ENCODE results near the gene TNN. TPM values are rescaled to one million over a fixed set of nuclear protein-coding genes. Genes with fewer than 3 reads are reported as not detected.

TNN gene
- total RNA-seq, 2 experiments from 2014 or later = not detected

DNA sequence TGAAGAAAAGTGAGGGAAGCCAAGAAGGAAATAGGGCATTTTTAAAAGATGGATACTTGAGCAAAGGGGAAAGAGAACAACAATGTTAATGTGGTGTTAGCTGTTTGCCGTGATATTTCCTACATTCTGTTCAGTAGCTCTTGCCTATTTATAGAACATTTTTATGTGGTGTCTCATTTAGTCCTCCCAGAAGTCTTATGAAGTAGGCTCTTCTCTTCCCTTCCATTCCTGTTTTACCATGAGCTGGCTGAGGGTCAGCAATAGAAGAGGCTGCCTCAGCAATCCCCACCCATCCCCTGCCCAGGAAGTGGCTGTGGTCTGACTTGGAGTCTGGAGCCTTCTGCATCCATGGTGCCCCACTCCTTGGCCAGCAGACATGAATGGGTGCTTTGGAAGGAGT lies 64.8 kb downstream of the TNN start:
- no peaks in the 10 kb centered on the region for H3K9me3 Mint-ChIP-seq
- DNase-seq = no peak
- CTCF ChIA-PET = interaction anchor here (0.9 to 1.7 kb wide), 4 partner anchors 14 to 241 kb away, joined by 3 to 4 read pairs (median 4); no protein-coding TSS in a partner anchor
- no peaks in the 10 kb centered on the region for H3K36me3 Mint-ChIP-seq (ENCODE audit: low read depth)
- intact Hi-C loops (cut with micrococcal nuclease) = no loop called here
- peaks cover 9% of the 10 kb centered on the region for H3K27me3 Mint-ChIP-seq (ENCODE audit: low read depth)
- H3K4me3 Mint-ChIP-seq = no peak overlapping the region
- H3K4me1 Mint-ChIP-seq (ENCODE audit: low read depth) = no peaks in the 10 kb centered on the region
- H3K27ac Mint-ChIP-seq = no peak overlapping the region

DNA sequence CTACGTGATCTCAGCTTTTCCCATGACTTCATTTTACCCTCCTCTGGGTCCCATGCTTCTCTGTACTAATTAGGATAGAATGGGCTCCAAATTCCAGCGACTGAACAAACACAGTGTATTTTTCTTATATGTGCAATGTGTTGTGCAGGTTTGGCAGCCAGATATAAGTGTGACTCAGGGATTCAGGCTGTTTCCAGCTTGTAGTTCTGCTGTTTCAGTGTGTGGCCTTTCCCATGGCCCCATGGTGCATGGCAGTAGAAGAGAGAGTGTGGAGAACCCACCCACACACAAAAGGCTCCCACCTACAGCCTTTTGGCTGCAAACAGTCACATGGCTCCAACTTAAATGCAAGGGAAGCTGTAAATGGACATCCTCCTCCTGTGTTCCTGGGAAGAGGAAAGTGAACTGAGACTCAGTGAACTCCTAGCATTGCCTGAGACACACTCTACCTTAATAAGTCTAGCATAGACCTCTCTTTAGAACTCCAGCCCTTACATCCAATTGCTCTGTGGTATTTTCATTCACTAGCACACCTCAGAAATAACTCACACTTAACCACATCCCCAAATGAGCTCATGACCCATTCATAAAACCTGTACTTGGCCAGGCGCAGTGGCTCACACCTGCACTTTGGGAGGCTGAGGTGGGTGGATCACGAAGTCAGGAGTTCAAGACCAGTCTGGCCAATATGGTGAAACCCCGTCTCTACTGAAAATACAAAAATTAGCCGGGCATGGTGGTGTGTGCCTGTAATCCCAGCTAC lies 66.2 kb downstream of the TNN start:
- intact Hi-C loops (cut with micrococcal nuclease) = no loop called here
- Mint-ChIP-seq H3K4me1 (ENCODE audit: low read depth) (no peaks in the 10 kb centered on the region), H3K9me3 (no peaks in the 10 kb centered on the region), H3K27ac (no peak overlapping the region), H3K27me3 (ENCODE audit: low read depth) (peaks cover 11% of the 10 kb centered on the region), H3K4me3 (no peak overlapping the region), H3K36me3 (ENCODE audit: low read depth) (no peaks in the 10 kb centered on the region)
- no peak for DNase-seq
- CTCF ChIA-PET = interaction anchor here (1.1 to 2.2 kb wide), 6 partner anchors 9 to 105 kb away, joined by 3 to 10 read pairs (median 4); no protein-coding TSS in a partner anchor

DNA sequence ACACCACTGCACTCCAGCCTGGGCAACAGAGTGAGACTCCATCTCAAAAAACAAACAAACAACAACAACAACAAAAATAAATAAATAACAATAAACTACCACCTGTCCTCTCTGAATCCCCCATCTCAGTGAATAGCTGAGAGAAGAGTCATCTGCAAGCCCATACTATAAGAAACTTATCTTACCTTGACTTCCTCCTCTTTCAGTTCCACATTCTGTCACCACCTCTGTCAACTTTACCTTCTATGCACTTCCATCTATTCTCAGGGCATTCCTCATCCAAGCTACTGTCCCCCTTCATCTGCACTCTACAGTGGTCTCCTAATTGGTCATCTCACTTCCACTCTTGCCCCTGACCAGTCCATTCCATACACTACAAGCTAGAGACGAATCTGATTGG lies 66.9 kb downstream of the TNN start:
- intact Hi-C loops (cut with micrococcal nuclease) = no loop called here
- Mint-ChIP-seq H3K4me1 (ENCODE audit: low read depth) (no peaks in the 10 kb centered on the region), H3K27me3 (ENCODE audit: low read depth) (peaks cover 11% of the 10 kb centered on the region), H3K27ac (no peak overlapping the region), H3K9me3 (no peaks in the 10 kb centered on the region), H3K4me3 (no peak overlapping the region), H3K36me3 (ENCODE audit: low read depth) (no peaks in the 10 kb centered on the region)
- CTCF ChIA-PET = interaction anchor here (1.1 to 2.2 kb wide), 5 partner anchors 9 to 105 kb away, joined by 3 to 10 read pairs (median 5); no protein-coding TSS in a partner anchor
- DNase-seq = no peak

DNA sequence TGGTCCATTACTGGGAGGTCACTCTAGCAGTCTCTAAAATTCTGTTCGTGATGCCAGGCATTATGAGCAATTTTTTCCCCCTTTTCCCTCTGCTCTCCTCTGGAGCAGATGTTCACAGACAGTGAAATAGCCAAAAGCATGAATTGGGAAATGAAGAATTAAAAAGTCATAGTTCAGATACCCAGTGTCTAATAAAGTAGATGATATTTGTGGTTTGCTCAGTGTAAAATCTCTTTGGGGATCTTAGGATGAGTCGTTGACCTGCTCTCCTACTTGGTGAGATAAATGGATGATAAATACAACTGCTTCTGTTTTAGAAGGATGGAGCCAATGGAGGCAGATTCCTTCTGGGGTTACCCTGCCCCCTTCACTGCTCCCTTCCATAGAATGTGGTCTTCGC lies 68.6 kb downstream of the TNN start:
- no peak overlapping the region for H3K4me3 Mint-ChIP-seq
- H3K27me3 Mint-ChIP-seq (ENCODE audit: low read depth) = peaks cover 11% of the 10 kb centered on the region
- no peaks in the 10 kb centered on the region for H3K36me3 Mint-ChIP-seq (ENCODE audit: low read depth)
- no peak overlapping the region for H3K27ac Mint-ChIP-seq
- no peaks in the 10 kb centered on the region for H3K9me3 Mint-ChIP-seq
- intact Hi-C loops (cut with micrococcal nuclease) = no loop called here
- DNase-seq = no peak
- CTCF ChIA-PET = interaction anchor here (1.0 to 2.2 kb wide), 3 partner anchors 10 to 107 kb away, joined by 3 to 10 read pairs (median 9); no protein-coding TSS in a partner anchor
- no peaks in the 10 kb centered on the region for H3K4me1 Mint-ChIP-seq (ENCODE audit: low read depth)

DNA sequence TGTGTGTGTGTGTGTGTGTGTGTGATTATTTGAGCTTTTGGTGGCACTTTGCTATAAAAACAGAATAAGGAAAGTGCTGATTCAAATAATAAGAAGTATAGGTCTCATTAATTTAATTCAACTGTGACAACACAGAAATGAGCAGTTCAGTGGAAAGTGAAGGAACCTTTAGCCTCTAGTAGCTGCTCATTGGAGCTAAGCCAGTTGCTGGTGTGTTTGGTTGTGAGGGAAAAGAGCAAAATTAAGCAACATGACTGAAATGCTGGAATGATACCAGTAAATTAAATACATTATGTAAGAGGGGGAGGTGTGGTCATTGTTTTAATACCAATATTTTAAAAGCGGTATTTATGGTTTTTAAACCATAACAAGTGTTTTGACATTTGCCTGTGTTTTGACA lies 69.7 kb downstream of the TNN start:
- Mint-ChIP-seq H3K27me3 (ENCODE audit: low read depth) (peaks cover 11% of the 10 kb centered on the region), H3K4me3 (no peak overlapping the region), H3K4me1 (ENCODE audit: low read depth) (no peaks in the 10 kb centered on the region), H3K36me3 (ENCODE audit: low read depth) (no peaks in the 10 kb centered on the region), H3K27ac (no peak overlapping the region), H3K9me3 (no peaks in the 10 kb centered on the region)
- DNase-seq = no peak
- intact Hi-C loops (cut with micrococcal nuclease) = no loop called here
- CTCF ChIA-PET = interaction anchor here (1.4 kb wide), 1 partner anchor 17 kb away, joined by 3 read pairs; no protein-coding TSS in a partner anchor

DNA sequence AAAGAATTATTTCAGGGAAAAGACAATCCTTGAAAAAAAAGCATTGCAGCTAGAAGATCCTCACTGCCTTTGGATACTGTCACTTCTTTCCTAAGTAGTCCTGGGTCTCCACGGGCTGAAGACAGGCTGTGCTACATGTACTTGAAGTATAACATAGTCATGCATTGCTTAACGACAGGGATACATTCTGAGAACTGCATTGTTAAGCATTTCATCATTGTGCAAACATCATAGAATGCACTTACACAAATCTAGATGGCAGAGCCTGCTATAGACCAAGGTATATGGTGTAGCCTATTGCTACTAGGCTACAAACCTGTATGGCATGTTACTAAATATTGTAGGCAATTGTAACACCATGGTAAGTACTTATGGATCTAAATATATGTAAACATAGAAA lies 70.9 kb downstream of the TNN start:
- CTCF ChIA-PET = interaction anchor here (5.3 kb wide), 1 partner anchor 13 kb away, joined by 44 read pairs; no protein-coding TSS in a partner anchor
- Mint-ChIP-seq H3K36me3 (ENCODE audit: low read depth) (no peaks in the 10 kb centered on the region), H3K4me1 (ENCODE audit: low read depth) (no peaks in the 10 kb centered on the region), H3K9me3 (no peaks in the 10 kb centered on the region), H3K27ac (no peak overlapping the region), H3K4me3 (no peak overlapping the region), H3K27me3 (ENCODE audit: low read depth) (peaks cover 11% of the 10 kb centered on the region)
- no peak for DNase-seq
- intact Hi-C loops (cut with micrococcal nuclease) = no loop called here

DNA sequence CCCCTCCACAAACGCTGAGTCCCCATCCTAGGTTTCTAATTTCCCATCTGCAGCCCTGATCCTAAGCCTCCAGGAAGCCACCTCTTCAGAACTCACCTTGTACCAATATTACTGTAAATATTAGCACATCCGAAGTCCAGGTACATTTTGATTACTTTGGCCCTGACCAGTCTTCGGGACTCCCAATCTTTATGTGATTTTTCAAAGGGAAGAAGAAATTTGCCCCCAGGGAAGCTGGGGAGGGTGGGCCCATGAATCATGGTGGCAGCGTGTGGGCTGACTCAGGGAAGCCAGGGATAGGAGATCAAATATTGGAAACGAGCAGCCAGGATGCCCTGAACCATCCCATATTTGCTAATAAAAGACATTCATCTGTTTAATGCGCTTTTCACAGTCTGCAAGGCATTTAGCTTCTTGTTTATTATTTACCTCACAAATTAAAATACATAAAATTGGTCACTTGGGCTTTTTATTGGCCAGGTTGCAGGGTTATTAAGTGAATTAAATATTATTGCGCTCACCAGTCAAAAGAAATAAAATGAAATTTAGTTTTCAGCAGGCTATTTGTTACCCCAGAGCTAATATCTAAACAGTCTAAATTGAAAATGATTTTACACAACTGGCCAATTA lies 78.4 kb downstream of the TNN start:
- Mint-ChIP-seq H3K4me3 (no peak overlapping the region), H3K4me1 (ENCODE audit: low read depth) (peaks cover 2% of the 10 kb centered on the region), H3K36me3 (ENCODE audit: low read depth) (no peaks in the 10 kb centered on the region), H3K27ac (no peak overlapping the region), H3K9me3 (no peaks in the 10 kb centered on the region), H3K27me3 (ENCODE audit: low read depth) (peaks cover 10% of the 10 kb centered on the region)
- intact Hi-C loops (cut with micrococcal nuclease) = loop anchor here (1.0 kb wide), 1 partner anchor 117 kb away; no protein-coding TSS in a partner anchor
- CTCF ChIA-PET = interaction anchor here (0.7 to 5.5 kb wide), 36 partner anchors 10 to 1492 kb away, joined by 3 to 67 read pairs (median 4); partner anchors contain the start of gene MRPS14
- DNase-seq = no peak

DNA sequence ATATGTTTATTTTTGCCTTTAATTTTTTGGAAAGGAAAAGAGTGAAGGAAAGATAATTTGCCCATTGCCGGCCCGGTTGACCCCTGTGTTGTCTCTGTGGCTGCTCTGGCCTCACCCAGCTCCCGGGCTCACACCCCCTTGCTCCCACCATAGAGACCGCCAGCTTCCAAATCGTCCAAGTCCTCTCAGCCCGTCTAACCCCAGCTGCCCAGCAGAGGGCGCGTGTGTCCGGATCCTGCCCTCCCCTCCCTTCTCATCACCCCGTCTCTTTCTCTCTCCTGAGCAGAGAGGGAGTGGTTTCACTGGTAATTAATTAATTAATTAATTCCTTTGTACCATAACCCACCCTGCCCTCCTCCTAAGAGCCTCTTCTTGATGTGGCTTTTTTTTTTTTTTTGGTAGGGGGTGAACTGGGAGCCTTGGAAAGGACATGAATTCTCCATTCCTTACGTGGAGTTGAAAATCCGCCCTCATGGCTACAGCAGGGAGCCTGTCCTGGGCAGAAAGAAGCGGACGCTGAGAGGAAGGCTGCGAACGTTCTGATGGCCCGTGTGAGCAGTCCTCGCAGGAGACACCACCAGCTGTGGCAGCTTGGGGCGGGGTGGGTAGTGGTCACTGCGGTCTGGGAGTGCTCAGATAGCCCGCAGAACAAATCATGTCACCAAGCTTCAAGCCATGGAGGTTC lies 79.0 kb downstream of the TNN start:
- DNase-seq = peak; percentile 80
- H3K27me3 Mint-ChIP-seq (ENCODE audit: low read depth) = peaks cover 13% of the 10 kb centered on the region
- H3K4me1 Mint-ChIP-seq (ENCODE audit: low read depth) = peaks cover 2% of the 10 kb centered on the region
- no peak overlapping the region for H3K4me3 Mint-ChIP-seq
- H3K36me3 Mint-ChIP-seq (ENCODE audit: low read depth) = no peaks in the 10 kb centered on the region
- no peak overlapping the region for H3K27ac Mint-ChIP-seq
- CTCF ChIA-PET = interaction anchor here (0.7 to 5.5 kb wide), 39 partner anchors 9 to 1493 kb away, joined by 3 to 67 read pairs (median 3); partner anchors contain the start of gene MRPS14
- intact Hi-C loops (cut with micrococcal nuclease) = loop anchor here (1.0 kb wide), 1 partner anchor 117 kb away; no protein-coding TSS in a partner anchor
- H3K9me3 Mint-ChIP-seq = no peaks in the 10 kb centered on the region

DNA sequence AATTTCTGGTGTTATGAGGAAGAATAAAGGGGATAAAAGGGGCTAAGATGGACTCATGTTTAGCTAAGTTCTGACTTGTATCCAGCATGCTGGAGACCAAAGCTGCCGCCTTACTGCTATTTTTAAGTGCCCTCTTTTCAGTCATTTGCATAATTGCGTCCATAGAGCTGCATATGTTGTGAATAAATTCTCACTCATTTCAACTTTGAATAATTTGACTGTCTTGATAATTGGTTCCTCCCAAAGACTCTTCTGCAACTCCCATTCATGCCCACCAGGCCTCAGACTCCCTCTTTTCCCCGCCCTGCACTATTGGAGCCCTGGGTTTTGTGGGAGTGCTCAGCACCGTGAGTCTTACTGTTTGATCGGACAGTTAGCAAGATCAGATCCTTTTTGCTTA lies 79.9 kb downstream of the TNN start:
- no peak overlapping the region for H3K4me3 Mint-ChIP-seq
- CTCF ChIA-PET = interaction anchor here (0.7 to 5.5 kb wide), 13 partner anchors 8 to 609 kb away, joined by 3 to 67 read pairs (median 7); no protein-coding TSS in a partner anchor
- peaks cover 4% of the 10 kb centered on the region for H3K4me1 Mint-ChIP-seq (ENCODE audit: low read depth)
- no peak overlapping the region for H3K27ac Mint-ChIP-seq
- no peak for DNase-seq
- peaks cover 16% of the 10 kb centered on the region for H3K27me3 Mint-ChIP-seq (ENCODE audit: low read depth)
- intact Hi-C loops (cut with micrococcal nuclease) = no loop called here
- no peaks in the 10 kb centered on the region for H3K36me3 Mint-ChIP-seq (ENCODE audit: low read depth)
- no peaks in the 10 kb centered on the region for H3K9me3 Mint-ChIP-seq

DNA sequence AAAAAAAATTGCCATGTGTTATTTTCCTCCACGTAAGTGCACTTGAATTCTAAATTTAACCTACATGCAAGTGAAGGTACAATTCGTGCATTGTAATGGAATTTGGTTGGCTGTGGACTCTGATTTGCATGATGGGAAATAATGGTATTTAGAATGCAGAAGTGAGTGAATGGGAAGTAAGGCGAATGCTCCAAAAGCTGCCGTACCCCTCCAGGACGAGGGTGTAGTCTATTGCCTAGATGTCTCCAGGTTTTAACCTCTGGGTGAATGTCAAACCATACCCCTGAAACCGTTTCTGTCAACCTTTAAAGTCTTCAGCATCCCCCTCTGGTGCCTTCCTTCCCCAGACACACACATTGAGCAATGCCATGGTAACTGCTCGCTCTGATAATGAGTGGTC lies 80.4 kb downstream of the TNN start:
- Mint-ChIP-seq H3K4me1 (ENCODE audit: low read depth) (peaks cover 4% of the 10 kb centered on the region), H3K9me3 (no peaks in the 10 kb centered on the region), H3K27me3 (ENCODE audit: low read depth) (peaks cover 20% of the 10 kb centered on the region), H3K4me3 (no peak overlapping the region), H3K27ac (no peak overlapping the region), H3K36me3 (ENCODE audit: low read depth) (no peaks in the 10 kb centered on the region)
- intact Hi-C loops (cut with micrococcal nuclease) = no loop called here
- DNase-seq = no peak
- CTCF ChIA-PET = interaction anchor here (1.2 to 5.5 kb wide), 9 partner anchors 8 to 199 kb away, joined by 3 to 261 read pairs (median 26); no protein-coding TSS in a partner anchor

DNA sequence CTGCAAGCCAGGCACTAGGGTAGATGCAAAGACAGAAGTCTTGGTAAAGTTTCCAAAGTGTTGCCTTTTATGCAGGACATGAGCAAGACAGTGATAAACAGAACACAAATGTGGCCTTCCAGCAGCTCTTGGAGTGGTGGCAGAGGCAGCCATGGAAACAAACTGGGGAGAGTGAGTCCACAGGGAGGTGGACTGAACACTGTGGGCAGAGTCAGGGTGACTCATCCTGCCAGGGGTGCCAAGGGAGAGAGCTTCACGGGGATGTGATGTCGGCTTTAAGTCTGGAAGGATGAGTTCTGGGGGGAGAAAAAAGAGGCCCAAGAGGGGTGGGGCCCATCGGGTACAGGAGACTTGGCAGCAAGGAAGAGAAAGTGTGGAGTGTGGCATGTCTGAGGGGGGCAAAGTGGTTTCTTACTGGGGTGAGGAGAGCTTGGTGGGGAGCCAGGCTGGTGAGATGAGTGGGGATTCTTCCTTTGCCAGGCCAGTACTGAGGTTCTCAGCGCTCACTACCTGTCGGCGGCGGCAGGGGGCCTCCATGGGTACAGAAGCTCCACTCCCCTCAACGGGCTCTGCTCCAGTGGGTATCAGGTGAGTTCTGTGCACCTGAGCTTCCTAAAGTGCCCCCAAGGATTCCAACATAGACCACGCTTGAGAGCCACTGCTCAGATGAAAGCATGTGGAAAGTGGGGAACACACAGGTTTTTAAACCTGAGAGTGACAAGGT lies 83.1 kb downstream of the TNN start:
- H3K27ac Mint-ChIP-seq = no peak overlapping the region
- peaks cover 30% of the 10 kb centered on the region for H3K27me3 Mint-ChIP-seq (ENCODE audit: low read depth)
- CTCF ChIA-PET = interaction anchor here (0.7 to 5.4 kb wide), 30 partner anchors 9 to 673 kb away, joined by 3 to 261 read pairs (median 5); partner anchors contain the start of gene MRPS14
- H3K4me3 Mint-ChIP-seq = no peak overlapping the region
- no peaks in the 10 kb centered on the region for H3K9me3 Mint-ChIP-seq
- peaks cover 14% of the 10 kb centered on the region for H3K4me1 Mint-ChIP-seq (ENCODE audit: low read depth)
- intact Hi-C loops (cut with micrococcal nuclease) = loop anchor here (2.0 to 5.0 kb wide), 3 partner anchors 330 to 1732 kb away; partner anchors contain the start of gene TNR
- no peaks in the 10 kb centered on the region for H3K36me3 Mint-ChIP-seq (ENCODE audit: low read depth)
- DNase-seq = no peak

Data from activated naive CD4-positive, alpha-beta T cell treated with anti-CD3 and anti-CD28 coated beads for 36 hours (primary cell).